Dedifferentiated amniotic fluid mesenchymal stem cell (primary cell): Measurements from ENCODE around the gene ZFP37.
"Not testable (repeated sequence)": the region's sequence is repeated elsewhere in the genome, so short reads cannot be mapped to it uniquely, and the experiment has no call there.

ENCODE experiments used
- DNase-seq: peaks from one replicate; pipeline ENCODE4 v3.0.0-alpha.2; 2016; ENCODE audit errors: extremely low spot score

The ZFP37 gene

DNA sequence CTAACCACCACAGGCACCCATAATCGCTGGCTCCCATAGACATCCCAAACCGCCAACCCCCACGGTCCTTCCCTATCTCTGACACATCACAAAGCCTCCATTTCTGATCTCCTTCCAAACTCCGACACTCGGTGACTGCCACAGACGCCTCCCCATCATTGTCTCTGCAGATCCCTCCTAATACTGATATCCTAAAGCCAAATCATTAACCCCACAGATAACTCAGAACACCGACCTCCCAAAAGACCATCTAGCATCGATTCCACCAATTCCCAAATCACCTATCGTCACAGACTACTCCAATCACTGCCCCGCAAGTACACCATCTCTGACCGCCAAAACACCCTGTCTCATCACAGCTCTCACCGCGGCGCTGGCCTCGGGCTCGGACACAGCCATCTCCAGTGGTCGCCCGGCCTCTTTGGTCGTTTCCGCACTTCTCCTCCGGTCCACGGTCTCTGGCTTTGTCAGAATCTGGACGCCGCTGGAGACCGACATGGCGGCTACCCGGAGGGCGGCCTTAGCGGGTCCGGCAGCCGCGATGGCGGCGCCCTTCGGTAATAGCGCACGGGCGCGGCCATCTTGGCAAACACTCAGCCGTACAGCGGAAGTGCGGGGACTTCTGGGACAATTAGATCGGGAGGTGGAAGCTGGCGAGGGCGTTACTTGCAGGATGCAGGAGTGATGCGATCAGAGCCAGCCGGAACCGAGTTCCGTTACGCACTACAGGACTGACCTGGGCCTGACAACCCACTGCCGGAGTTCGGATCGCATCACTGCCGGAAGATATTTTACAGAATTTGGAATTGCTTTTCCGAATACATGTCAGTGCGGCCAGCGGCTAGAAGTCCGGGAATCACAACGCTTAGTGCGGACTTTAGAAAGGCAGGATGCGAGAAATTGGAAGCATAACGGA lies at the start of gene ZFP37:
Gene ZFP37, minus strand, starts transcription at position 534 of the 916 bp plus-strand sequence. Its CDS starts 36 bp downstream, at position 498.
- DNase-seq: peak; percentile 97

- not testable (repeated sequence) for DNase-seq
These were observed 48.8 kb upstream of the ZFP37 start for GRCh38 chr9:113105345-113105744.

DNA sequence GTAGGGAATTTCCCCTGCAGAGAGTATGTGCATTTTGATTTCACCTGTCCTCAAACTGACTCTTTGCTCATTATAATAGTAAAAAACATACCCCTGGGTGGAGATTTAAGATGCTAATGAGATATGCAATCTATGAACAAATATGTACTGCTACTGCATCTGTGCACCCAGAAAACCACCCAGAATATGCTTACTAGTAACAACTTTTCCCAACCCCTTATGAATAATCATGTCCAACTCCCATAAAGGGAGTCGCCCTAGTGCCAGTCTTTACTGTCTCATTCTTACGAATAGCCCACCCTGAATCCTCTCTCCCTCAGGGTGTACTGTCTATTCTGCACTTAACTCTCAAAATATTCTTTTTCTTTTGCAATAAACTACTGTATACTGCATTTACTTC lies 39.0 kb upstream of the ZFP37 start:
- no peak for DNase-seq

- not testable (repeated sequence) for DNase-seq
These were observed 33.4 kb upstream of the ZFP37 start for GRCh38 chr9:113089924-113090323.

DNA sequence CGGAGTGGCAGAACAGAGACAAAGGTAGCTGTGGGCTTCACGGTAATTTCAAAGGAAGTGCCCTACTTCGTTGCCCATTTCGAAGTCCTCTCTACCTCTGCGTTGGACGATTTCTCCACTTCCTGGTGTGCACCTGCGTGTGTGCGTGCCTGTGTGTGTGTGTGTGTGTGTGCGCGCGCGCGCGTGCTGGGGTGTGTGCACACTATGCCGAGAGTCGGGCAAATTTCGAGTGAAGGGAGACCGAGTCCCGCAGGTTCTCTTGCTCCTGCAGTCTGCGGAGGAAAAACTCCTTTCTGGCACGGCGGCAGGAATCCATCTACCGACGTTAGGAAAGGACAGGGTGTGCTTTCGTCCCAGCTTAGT lies 32.6 kb upstream of the ZFP37 start:
- DNase-seq: not testable (repeated sequence)

DNA sequence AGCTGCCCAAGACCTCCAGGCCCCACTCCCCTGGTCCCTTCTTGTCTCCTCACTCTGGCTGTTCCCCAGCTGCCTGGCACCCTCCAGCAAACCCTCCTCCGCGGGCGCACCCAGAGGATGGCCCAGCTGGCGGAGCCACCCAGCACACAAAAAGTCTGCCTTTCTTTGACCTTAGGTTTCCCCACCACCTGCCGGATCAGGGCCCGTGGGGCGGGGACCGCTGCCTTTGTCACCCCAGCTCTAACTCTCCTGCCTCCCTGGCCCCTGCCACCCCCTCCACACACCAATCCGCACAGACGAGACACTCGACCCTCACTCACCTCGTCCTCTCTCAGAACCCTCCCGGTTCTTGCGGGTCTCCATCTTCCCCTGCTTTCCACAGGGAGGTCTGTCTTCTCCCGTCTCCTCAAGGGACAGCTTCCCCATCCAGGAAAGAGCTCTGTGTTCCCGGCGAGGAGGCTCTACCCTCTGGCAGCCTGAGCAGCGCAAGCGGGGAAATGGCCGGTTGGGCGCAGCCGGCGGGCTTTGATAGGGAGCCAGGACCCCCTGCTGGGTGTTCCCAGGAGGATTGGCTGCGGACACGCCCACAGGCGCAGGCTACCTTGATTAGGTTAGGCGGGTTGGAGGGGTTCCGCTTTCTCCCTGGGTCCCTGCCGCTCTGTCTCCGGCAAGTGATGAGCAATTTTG lies 32.1 kb upstream of the ZFP37 start:
- DNase-seq: not testable (repeated sequence)

GRCh38 chr9:113062932-113063310 lies 6.4 kb upstream of the ZFP37 start:
- DNase-seq: not testable (repeated sequence)

DNA sequence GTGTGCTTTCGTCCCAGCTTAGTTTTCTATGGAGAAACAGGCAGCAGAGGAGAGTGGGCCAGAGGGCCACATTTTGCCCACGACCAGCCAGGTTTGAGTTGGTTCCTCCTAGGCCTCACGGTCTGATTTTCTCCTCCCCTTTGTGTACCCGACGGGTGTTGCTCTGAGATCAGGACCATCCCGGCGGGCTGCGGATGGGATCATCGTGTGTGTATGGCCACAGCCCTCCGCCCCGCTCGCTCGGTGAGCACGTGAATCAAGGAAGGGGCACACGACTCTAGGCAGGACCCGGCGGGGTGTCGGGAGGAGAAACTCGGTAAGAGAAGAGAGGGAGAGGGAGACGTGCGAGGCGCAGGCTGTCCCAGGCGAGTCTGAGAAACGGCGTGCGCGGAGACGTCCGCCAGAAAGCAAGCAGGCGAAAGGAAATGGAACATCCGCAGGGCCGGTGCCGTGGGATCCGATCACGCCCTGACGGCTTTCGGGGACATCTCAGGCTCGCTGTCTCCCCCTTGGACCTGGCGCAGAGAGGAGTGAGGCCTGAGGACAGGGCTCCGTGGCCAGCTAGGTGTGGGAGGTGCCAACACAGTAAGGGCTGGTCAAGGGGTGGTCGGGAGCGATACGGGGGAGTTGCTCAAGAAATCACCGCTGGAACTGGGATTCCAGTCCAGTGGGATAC lies 5.9 kb upstream of the ZFP37 start:
- not testable (repeated sequence) for DNase-seq

DNA sequence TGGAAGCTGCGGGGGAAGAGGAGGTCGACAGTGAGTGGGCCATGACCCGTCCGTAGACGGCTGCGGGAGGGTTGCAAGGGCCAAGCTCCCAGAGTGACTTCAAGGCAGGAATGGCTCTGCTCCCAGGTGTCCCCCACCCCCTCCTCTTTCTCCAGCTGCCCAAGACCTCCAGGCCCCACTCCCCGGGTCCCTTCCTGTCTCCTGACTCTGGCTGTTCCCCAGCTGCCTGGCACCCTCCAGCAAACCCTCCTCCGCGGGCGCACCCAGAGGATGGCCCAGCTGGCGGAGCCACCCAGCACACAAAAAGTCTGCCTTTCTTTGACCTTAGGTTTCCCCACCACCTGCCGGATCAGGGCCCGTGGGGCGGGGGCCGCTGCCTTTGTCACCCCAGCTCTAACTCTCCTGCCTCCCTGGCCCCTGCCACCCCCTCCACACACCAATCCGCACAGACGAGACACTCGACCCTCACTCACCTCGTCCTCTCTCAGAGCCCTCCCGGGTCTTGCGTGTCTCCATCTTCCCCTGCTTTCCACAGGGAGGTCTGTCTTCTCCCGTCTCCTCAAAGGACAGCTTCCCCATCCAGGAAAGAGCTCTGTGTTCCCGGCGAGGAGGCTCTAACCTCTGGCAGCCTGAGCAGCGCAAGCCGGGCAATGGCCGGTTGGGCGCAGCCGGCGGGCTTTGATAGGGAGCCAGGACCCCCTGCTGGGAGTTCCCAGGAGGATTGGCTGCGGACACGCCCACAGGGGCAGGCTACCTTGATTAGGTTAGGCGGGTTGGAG lies 4.7 kb upstream of the ZFP37 start:
- not testable (repeated sequence) for DNase-seq

DNA sequence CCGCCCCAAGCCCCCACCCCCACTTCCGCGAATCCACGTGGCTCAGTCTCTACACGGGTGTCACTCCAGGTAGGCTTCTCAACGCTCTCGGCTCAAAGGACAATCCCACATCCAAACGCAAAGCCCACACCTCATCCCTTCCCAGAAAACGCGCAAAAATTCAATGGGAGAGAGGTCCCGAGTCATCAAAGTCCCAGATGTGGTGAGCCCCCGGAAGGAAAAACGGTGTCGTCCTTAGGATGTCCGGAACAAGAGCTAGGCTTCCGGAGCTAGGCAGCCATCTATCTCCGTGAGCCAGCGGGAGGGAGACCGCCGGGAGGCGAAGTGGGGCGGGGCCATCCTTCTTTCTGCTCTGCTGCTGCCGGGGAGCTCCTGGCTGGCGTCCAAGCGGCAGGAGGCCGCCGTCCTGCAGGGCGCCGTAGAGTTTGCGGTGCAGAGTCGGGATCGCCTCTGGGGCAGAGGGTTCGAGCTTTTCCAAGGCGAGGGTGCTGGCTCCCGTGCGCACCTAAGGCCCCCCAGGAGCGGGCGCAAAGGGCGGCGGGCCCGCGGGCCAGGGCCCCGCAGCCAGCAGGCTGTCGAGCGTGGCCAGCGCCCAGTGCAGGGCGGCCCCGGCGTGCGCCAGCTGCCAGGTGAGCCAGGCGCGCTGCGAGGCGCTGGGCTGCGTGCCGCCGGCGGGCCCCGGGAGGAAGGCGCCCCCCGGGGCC lies 3.2 kb upstream of the ZFP37 start:
- DNase-seq: not testable (repeated sequence)

DNA sequence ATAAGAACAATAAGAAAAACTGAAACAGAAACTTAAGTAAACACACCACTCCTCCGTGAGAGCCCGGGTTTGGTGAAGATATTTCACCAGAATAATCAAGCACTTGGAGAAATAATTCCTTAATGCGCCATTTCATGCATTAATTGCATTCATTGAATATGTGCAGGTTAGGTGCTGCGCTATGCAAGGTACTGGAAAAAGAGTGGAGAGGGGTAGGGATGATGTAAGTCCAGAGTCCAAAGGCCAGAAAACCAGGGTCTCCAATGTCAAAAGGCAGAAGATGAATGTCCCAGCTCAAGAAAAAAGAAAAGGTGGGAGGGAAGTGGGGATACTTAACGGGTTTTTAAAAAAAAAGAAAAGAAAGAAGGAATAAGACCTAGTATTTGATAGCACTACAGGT lies 669 bp upstream of the ZFP37 start:
- DNase-seq: no peak

DNA sequence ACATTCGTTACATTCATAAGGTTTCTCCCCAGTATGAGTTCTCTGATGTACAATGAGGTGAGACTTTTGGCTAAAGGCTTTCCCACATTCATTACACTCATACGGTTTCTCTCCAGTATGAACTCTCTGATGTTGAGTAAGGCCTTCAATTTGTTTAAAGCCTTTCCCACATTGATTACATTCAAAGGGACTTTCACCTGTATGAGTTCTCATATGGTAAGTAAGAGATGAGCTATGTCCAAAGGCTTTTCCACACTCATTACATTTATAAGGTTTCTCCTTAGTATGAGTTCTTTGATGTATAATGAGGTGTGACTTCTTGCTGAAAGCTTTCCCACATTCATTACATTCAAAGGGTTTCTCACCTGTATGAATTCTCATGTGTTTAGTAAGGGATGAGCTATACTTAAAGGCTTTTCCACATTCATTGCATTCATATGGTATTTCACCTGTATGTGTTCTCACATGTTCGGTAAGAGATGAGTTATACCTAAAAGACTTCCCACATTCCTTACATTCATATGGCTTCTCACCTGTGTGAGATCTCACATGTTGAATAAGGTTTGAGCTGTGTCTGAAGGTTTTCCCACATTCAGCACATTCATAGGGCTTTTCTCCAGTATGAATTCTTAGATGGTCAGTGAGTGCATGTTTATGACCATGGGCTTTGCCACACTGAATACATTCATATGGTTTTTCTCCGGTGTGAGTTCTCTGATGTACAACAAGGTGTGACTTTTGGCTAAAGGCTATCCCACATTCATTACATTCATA lies 13.5 kb downstream of the ZFP37 start:
- no peak for DNase-seq

GRCh38 chr9:113026200-113026599 lies 30.3 kb downstream of the ZFP37 start:
- no peak for DNase-seq

GRCh38 chr9:113018247-113018646 lies 38.3 kb downstream of the ZFP37 start:
- no peak for DNase-seq

DNA sequence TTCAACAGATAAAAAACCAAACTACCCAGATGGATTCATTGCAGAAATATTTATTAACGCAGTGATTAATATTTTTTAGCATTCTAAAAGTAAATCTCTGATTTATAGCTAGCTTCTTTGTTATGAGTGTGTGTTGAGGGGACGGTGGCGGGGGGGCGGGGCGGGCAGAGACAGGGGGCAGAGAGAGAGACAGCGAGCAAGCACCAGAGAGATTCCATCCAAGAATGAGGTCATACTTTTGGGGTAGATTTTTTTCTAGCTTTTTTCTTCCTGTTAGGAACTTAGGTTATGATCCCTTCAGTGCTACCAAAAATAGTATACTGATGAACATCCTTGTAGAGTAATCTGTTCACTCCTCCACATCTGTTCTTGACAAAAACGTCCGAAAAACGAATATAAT lies 44.0 kb downstream of the ZFP37 start:
- no peak for DNase-seq

DNA sequence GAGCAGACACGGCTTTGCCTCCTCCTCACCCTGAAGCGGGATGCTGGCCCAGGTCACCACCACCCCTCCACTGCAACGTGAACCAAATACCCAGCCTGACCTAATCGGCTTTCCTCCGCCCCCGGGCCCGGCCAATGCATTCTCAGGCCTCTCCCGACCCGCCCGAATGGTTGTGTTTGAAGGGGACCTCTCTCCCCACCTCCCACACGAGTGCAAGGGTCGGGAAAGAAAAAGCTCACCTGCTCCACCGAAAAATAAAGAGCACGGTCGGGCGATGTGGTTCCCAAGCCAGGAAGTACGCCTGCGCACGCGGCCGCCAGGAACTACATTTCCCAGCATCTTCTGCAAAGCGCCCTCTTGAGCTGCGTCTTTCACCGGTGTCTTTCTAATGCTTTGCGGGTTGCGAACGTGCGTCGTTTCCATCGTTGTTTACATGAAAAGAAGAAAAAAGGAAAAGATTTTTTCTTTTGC lies 44.6 kb downstream of the ZFP37 start, which contains the start of gene ZNF883:
Gene ZNF883, minus strand, starts transcription at position 282 of the 471 bp plus-strand sequence.
- DNase-seq: peak; percentile 41

DNA sequence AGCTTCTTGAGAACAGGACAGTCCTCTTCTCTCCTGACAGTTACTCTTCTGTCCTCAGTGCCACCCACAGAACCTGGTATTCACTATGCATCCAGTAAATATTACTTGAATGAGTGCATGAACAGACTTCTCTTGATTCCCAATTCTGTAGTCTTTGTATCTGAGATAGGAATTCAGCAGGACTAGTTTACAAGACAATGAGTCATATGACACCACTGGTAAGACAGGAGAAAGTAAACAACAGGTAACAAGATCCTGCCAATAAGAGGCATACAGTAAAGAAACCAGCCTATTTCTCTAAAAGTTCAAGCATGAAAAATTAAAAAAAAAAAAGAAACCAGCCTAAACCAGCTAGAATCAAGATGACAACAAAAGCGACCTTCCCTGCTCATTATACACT lies 50.7 kb downstream of the ZFP37 start:
- DNase-seq: no peak

DNA sequence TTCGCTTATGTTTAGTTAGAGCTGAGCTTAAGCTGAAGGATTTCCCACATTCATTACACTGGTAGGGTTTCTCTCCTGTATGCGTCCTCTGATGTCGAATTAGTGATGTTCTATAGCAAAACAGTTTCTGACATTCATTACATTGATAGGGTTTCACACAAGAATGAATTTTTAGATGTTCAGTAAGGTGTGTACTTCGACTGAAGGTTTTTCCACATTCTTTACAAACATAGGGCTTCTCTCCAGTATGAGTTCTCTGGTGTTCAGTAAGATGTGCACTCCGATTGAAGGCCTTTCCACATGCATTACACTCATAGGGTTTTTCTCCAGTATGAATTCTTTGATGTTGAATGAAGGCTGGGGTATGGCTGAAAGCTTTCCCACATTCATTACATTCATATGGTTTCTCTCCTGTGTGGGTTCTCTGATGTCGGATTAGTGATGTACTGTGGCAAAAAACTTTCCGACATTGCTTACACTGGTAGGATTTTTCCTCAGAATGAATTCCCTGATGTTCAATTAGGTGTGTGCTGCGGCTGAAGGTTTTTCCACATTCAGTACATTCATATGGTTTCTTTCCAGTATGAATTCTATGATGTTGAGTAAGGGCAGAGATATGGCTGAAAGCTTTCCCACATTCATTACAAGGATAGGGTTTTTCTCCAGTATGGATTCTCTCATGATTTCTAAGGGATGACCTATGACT lies 59.1 kb downstream of the ZFP37 start:
- DNase-seq: no peak
